Stimulated activated CD4-positive, alpha-beta T cell treated with anti-CD3 and anti-CD28 coated beads, Interleukin-1b, Interleukin-23, amount 100 ng/mL, for 4 hours (primary cell): Measurements from ENCODE around the gene TMEM123.

Source experiments
- DNase-seq, 2 donors: peaks; one replicate each; pipeline ENCODE4 v3.0.0-alpha.2; 2020; ENCODE audit warnings: low read depth in 2 of 2

TMEM123 gene

GRCh38 chr11:102452461-102453301, at the start of gene TMEM123:
TSS of gene TMEM123 (minus strand) at chr11:102452765. CDS start at chr11:102452623, 142 bp downstream.
- peak; percentile 81 to 84 for DNase-seq

GRCh38 chr11:102500829-102501228, 48.3 kb upstream of the TMEM123 start:
- DNase-seq: no peak

GRCh38 chr11:102499931-102500330, 47.4 kb upstream of the TMEM123 start:
- DNase-seq: no peak

- no peak for DNase-seq
These were observed 46.6 kb upstream of the TMEM123 start for GRCh38 chr11:102499151-102499550.

GRCh38 chr11:102497061-102497460, 44.5 kb upstream of the TMEM123 start:
- no peak for DNase-seq

- DNase-seq: peak in 1 of 2 donors; percentile 44
These were observed 42.8 kb upstream of the TMEM123 start for GRCh38 chr11:102495161-102496042.

- DNase-seq: no peak
These were observed 41.7 kb upstream of the TMEM123 start for GRCh38 chr11:102494216-102494615.

GRCh38 chr11:102493524-102493923, 41.0 kb upstream of the TMEM123 start:
- no peak for DNase-seq

- no peak for DNase-seq
These were observed 39.4 kb upstream of the TMEM123 start for GRCh38 chr11:102491969-102492368.

- no peak for DNase-seq
These were observed 36.9 kb upstream of the TMEM123 start for GRCh38 chr11:102489186-102490145.

- DNase-seq: no peak
These were observed 35.6 kb upstream of the TMEM123 start for GRCh38 chr11:102488208-102488607.

- no peak for DNase-seq
These were observed 34.6 kb upstream of the TMEM123 start for GRCh38 chr11:102487214-102487613.

GRCh38 chr11:102486584-102486983, 34.0 kb upstream of the TMEM123 start:
- DNase-seq: no peak

GRCh38 chr11:102485095-102485722, 32.6 kb upstream of the TMEM123 start:
- no peak for DNase-seq

GRCh38 chr11:102482433-102482832, 29.9 kb upstream of the TMEM123 start:
- DNase-seq: no peak

GRCh38 chr11:102479733-102480132, 27.2 kb upstream of the TMEM123 start:
- no peak for DNase-seq

GRCh38 chr11:102478673-102479299, 26.2 kb upstream of the TMEM123 start:
- DNase-seq: no peak

- DNase-seq: no peak
These were observed 24.2 kb upstream of the TMEM123 start for GRCh38 chr11:102476812-102477211.

- no peak for DNase-seq
These were observed 23.5 kb upstream of the TMEM123 start for GRCh38 chr11:102476069-102476468.

GRCh38 chr11:102473543-102473942, 21.0 kb upstream of the TMEM123 start:
- DNase-seq: no peak

GRCh38 chr11:102472127-102472526, 19.6 kb upstream of the TMEM123 start:
- DNase-seq: no peak
